Colonic mucosa (tissue), 4 donors: ENCODE data around the gene RBM47. TPM values are rescaled to one million over a fixed set of nuclear protein-coding genes. Genes with fewer than 3 reads are reported as not detected.

ENCODE experiments used
- DNase-seq: peaks from one replicate; pipeline ENCODE4 v3.0.0-alpha.2; 2020
- H3K27ac ChIP-seq: fragments of 200-600 bp; one replicate; pipeline ENCODE4 v1.8.0; 2021
- H3K27me3 ChIP-seq: fragments of 200-600 bp; one replicate; pipeline ENCODE4 v1.8.0; 2021
- H3K36me3 ChIP-seq: fragments of 200-600 bp; one replicate; pipeline ENCODE4 v1.8.0; 2021
- H3K4me1 ChIP-seq: fragments of 200-600 bp; one replicate; pipeline ENCODE4 v1.8.0; 2021; ENCODE audit warnings: mild to moderate bottlenecking
- H3K4me3 ChIP-seq: fragments of 200-600 bp; one replicate; pipeline ENCODE4 v1.8.0; 2021
- H3K9ac ChIP-seq, 2 donors: one replicate each; pipeline ENCODE4 v1.7.0; 2013; ENCODE audit warnings: control low read depth in 2 of 2, low read depth in 2 of 2, low read length in 2 of 2
- H3K9me3 ChIP-seq: fragments of 200-600 bp; one replicate; pipeline ENCODE4 v1.8.0; 2021
- CTCF ChIP-seq: fragments of 200-600 bp; IDR thresholded peaks from one replicate; pipeline ENCODE4 v1.8.0; 2022; ENCODE audit warnings: antibody characterized with exemption, mild to moderate bottlenecking
- intact Hi-C: fragments of 100-400 bp; cut with DNase I; formaldehyde crosslinking; loops from one replicate; pipeline ENCODE4 v1.14.1; 2022
- total RNA-seq, 2 donors: library from RNA; stranded (reverse); fragmentation: NEBNext Ultra II Directional in 1 of 2; extraction: Animal tissue kit (Norgen Biotek cat#: 25700) in 1 of 2; gene quantifications; one replicate each; pipeline ENCODE4 v1.2.1, GENCODE V29; 2021
- donor health status: healthy.
- donor health status: DM: no; HTN: no; CAD: no.
- donor health status: DM: no; HTN: no; CAD: no.

Gene RBM47
- total RNA-seq, 2 donors from 2014 or later, result 279 to 281 TPM

- Histone ChIP-seq H3K9me3 (no peaks in the 10 kb centered on the region), H3K36me3 (no peaks in the 10 kb centered on the region), H3K4me1 (peaks cover 3% of the 10 kb centered on the region), H3K27me3 (no peaks in the 10 kb centered on the region), H3K4me3 (no peak overlapping the region), H3K27ac (peak overlapping the region; percentile 46), H3K9ac (peak overlapping the region in 1 of 2 donors; percentile 32)
- intact Hi-C loops, result no loop called here
- no peak for DNase-seq
- TF ChIP-seq CTCF, result no peak
These were observed 211.0 kb downstream of the RBM47 start for GRCh38 chr4:40418430-40419230.

- H3K9me3 ChIP-seq, result no peaks in the 10 kb centered on the region
- no peak for TF ChIP-seq CTCF
- no peaks in the 10 kb centered on the region for H3K36me3 ChIP-seq
- H3K27ac ChIP-seq, result peak overlapping the region; percentile 46
- no peak overlapping the region for H3K4me3 ChIP-seq
- intact Hi-C loops, result no loop called here
- no peak for DNase-seq
- no peaks in the 10 kb centered on the region for H3K27me3 ChIP-seq
- peaks cover 3% of the 10 kb centered on the region for H3K4me1 ChIP-seq
- peak overlapping the region in 1 of 2 donors; percentile 32 for H3K9ac ChIP-seq
These were observed 211.7 kb downstream of the RBM47 start for GRCh38 chr4:40417941-40418340.

- Histone ChIP-seq H3K9me3 (no peaks in the 10 kb centered on the region), H3K9ac (no peak overlapping the region), H3K36me3 (no peaks in the 10 kb centered on the region), H3K27me3 (no peaks in the 10 kb centered on the region), H3K27ac (no peak overlapping the region), H3K4me3 (no peak overlapping the region), H3K4me1 (peaks cover 3% of the 10 kb centered on the region)
- DNase-seq, result no peak
- intact Hi-C loops, result no loop called here
- TF ChIP-seq CTCF, result no peak
These were observed 215.0 kb downstream of the RBM47 start for GRCh38 chr4:40414673-40415072.

GRCh38 chr4:40412866-40413795 lies 216.5 kb downstream of the RBM47 start:
- H3K9me3 ChIP-seq, result no peaks in the 10 kb centered on the region

More at GRCh38 chr4:40412866-40413795, 216.5 kb downstream of the RBM47 start:
- Histone ChIP-seq H3K9ac (no peak overlapping the region), H3K27ac (no peak overlapping the region), H3K27me3 (no peaks in the 10 kb centered on the region), H3K4me1 (peaks cover 1% of the 10 kb centered on the region), H3K36me3 (no peaks in the 10 kb centered on the region), H3K4me3 (no peak overlapping the region)
- intact Hi-C loops, result no loop called here
- no peak for TF ChIP-seq CTCF
- no peak for DNase-seq
